ENCODE results near the gene SUGP2. TPM values are rescaled to one million over a fixed set of nuclear protein-coding genes. Genes with fewer than 3 reads are reported as not detected.

SUGP2 gene
- total and polyA plus RNA-seq, 9 donors: 27.0 to 81.9 (median 53.7) TPM

DNA sequence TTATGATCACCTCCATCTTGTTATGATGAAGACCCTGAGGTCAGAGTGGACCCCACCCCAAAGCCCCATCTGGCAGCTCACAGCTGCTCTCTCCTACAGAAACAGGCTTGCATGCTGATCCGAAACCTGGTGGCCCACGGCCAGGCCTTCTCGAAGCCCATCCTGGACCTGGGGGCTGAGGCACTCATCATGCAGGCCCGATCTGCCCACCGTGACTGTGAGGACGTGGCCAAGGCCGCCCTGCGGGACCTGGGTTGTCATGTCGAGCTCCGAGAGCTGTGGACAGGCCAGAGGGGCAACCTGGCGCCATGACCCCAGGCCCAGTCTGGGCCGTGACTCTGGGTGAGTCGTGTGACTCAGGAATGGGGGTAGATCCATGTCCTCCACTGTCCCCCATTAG, 24.0 kb upstream of the SUGP2 start:
- intact Hi-C loops (cut with DNase I): loop anchor here in 2 of 4 donors (5.0 to 10.0 kb wide), 3 partner anchors 85 to 117 kb away; partner anchors contain the start of gene MEF2B (in 1 of the 2)
- Histone ChIP-seq H3K27ac (no peak overlapping the region), H3K9me3 (no peaks in the 10 kb centered on the region), H3K4me3 (no peak overlapping the region), H3K36me3 (no peaks in the 10 kb centered on the region), H3K4me1 (ENCODE audit: insufficient read depth) (no peaks in the 10 kb centered on the region), H3K27me3 (no peaks in the 10 kb centered on the region)
- no peak for DNase-seq
- WGBS, 3 donors: 83 to 92% (median 87%) methylated on average over 11 to 13 of the region's 13 CpGs
- TF ChIP-seq EP300 (IDR thresholded peaks at IDR 0.05) (no peak), POLR2A (IDR thresholded peaks at IDR 0.05) (no peak)
- TF ChIP-seq, protein P1, sequence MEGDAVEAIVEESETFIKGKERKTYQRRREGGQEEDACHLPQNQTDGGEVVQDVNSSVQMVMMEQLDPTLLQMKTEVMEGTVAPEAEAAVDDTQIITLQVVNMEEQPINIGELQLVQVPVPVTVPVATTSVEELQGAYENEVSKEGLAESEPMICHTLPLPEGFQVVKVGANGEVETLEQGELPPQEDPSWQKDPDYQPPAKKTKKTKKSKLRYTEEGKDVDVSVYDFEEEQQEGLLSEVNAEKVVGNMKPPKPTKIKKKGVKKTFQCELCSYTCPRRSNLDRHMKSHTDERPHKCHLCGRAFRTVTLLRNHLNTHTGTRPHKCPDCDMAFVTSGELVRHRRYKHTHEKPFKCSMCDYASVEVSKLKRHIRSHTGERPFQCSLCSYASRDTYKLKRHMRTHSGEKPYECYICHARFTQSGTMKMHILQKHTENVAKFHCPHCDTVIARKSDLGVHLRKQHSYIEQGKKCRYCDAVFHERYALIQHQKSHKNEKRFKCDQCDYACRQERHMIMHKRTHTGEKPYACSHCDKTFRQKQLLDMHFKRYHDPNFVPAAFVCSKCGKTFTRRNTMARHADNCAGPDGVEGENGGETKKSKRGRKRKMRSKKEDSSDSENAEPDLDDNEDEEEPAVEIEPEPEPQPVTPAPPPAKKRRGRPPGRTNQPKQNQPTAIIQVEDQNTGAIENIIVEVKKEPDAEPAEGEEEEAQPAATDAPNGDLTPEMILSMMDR (IDR thresholded peaks at IDR 0.05): no peak

DNA sequence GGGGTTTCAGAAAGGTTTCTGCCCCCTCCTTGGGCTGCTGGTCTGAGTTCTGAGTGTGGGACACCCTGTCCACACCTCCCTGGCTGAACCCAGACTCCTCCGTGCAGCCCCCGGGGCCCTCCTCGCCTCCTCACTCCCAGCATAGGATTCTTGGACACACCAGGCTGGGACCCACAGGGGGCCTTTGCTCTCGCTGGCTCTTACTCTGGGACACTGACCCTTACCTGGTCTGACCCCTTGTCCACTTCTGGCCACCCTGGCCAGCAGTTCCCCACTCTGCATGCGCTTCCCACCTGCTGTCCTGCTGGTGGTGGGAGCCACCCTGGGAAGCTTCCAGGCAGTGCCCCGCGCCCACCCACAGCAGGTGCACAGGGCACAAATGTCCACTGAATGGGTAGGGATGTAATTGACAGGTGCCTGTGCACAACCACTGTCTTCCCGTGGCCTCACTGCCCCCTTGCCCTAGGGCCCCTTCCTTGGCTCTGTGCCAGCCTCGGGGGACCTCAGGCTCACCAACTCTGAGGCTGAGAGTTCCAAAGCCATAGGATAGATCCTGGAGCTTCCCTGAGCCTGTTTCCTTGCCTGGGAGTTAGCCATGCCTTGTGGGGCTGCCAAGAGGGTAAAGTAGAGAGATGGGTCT, 23.4 kb upstream of the SUGP2 start:
- Histone ChIP-seq H3K36me3 (no peaks in the 10 kb centered on the region), H3K27ac (no peak overlapping the region), H3K4me3 (no peak overlapping the region), H3K9me3 (no peaks in the 10 kb centered on the region), H3K4me1 (ENCODE audit: insufficient read depth) (no peaks in the 10 kb centered on the region), H3K27me3 (no peaks in the 10 kb centered on the region)
- no peak for TF ChIP-seq EP300 (IDR thresholded peaks at IDR 0.05)
- TF ChIP-seq, protein P1 (IDR thresholded peaks at IDR 0.05): no peak
- TF ChIP-seq POLR2A (IDR thresholded peaks at IDR 0.05): no peak
- WGBS, 3 donors: 72 to 76% (median 73%) methylated on average over 9 of the region's 9 CpGs
- intact Hi-C loops (cut with DNase I): loop anchor here in 2 of 4 donors (5.0 to 10.0 kb wide), 3 partner anchors 86 to 118 kb away; partner anchors contain the start of gene MEF2B (in 1 of the 2)
- no peak for DNase-seq

DNA sequence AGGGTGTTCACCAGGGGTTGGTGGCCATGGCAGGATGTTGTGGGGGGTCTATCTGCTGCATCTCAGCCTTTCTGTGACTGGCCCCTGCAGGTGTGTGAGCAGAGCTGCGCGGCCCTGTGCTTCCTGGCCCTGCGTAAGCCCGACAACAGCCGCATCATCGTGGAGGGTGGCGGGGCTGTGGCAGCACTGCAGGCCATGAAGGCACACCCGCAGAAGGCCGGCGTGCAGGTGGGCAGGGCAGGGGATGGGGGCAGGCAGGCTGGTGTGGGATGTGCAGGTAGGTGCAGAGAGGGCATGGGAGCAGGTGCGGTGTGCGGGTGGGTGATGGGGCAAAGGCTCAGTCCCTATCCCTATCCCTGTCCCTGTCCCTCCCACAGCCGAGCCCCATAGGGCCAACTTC, 22.4 kb upstream of the SUGP2 start:
- H3K9me3 ChIP-seq: no peaks in the 10 kb centered on the region
- no peak overlapping the region for H3K4me3 ChIP-seq
- no peaks in the 10 kb centered on the region for H3K36me3 ChIP-seq
- 90 to 93% (median 93%) methylated on average over 11 to 13 of the region's 13 CpGs for WGBS, 3 donors
- TF ChIP-seq EP300 (IDR thresholded peaks at IDR 0.05): no peak
- TF ChIP-seq POLR2A (IDR thresholded peaks at IDR 0.05): no peak
- TF ChIP-seq, protein P1 (IDR thresholded peaks at IDR 0.05): no peak
- intact Hi-C loops (cut with DNase I): loop anchor here in 3 of 4 donors (2.0 to 10.0 kb wide), 4 partner anchors 83 to 119 kb away; partner anchors contain the start of genes MEF2B (in 1 of the 3) and TMEM161A (in 1 of the 3)
- H3K4me1 ChIP-seq (ENCODE audit: insufficient read depth): no peaks in the 10 kb centered on the region
- no peaks in the 10 kb centered on the region for H3K27me3 ChIP-seq
- H3K27ac ChIP-seq: no peak overlapping the region
- no peak for DNase-seq

DNA sequence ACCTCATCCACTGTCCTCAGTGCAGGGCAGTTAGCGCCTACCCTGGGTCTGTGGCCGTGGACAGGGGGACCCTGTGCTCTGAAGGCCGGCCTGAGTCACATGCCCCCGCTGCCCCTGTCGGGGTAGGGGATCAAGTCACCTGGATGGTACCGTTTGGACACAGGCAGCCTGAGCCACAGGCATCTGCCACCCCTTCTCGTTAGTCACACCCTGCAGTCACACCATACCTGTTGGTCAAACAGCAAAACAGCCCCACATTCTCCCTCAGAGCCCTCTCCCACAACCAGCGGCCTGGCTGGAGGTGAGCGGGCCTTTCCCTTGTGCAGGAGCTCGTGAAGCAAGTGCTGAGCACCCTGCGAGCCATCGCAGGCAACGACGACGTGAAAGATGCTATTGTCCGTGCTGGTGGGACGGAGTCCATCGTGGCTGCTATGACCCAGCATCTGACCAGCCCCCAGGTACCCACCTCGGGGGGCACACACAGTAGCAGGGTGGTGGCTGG, 21.7 kb upstream of the SUGP2 start:
- WGBS, 3 donors: 92 to 98% (median 94%) methylated on average over 19 of the region's 19 CpGs
- intact Hi-C loops (cut with DNase I): loop anchor here in 3 of 4 donors (2.0 to 10.0 kb wide), 4 partner anchors 84 to 120 kb away; partner anchors contain the start of genes MEF2B (in 1 of the 3) and TMEM161A (in 1 of the 3)
- no peak for DNase-seq
- TF ChIP-seq, protein P1 (IDR thresholded peaks at IDR 0.05): no peak
- TF ChIP-seq EP300 (IDR thresholded peaks at IDR 0.05): no peak
- no peak for TF ChIP-seq POLR2A (IDR thresholded peaks at IDR 0.05)
- no peak overlapping the region for H3K4me3 ChIP-seq
- H3K27ac ChIP-seq: no peak overlapping the region
- no peaks in the 10 kb centered on the region for H3K27me3 ChIP-seq
- no peaks in the 10 kb centered on the region for H3K9me3 ChIP-seq
- H3K4me1 ChIP-seq (ENCODE audit: insufficient read depth): no peaks in the 10 kb centered on the region
- no peaks in the 10 kb centered on the region for H3K36me3 ChIP-seq
